Measurements from ENCODE around the gene IRGC. TPM values are rescaled to one million over a fixed set of nuclear protein-coding genes. Genes with fewer than 3 reads are reported as not detected.

The IRGC gene
- total RNA-seq, 3 donors from 2014 or later, result not detected

- Histone ChIP-seq H3K4me1 (ENCODE audit: low read depth) (no peaks in the 10 kb centered on the region), H3K36me3 (ENCODE audit: low read depth) (no peaks in the 10 kb centered on the region), H3K9me3 (peaks cover 12% of the 10 kb centered on the region), H3K4me3 (no peak overlapping the region)
- ATAC-seq, result peak; percentile 19
- intact Hi-C loops (cut with DNase I, micrococcal nuclease), result no loop called here
- TF ChIP-seq CTCF (IDR thresholded peaks at IDR 0.05), result no peak
- DNase-seq, result no peak
Observed at GRCh38 chr19:43687660-43687997, 28.2 kb upstream of the IRGC start.

- Histone ChIP-seq H3K4me3 (no peak overlapping the region), H3K9me3 (peaks cover 12% of the 10 kb centered on the region), H3K4me1 (ENCODE audit: low read depth) (no peaks in the 10 kb centered on the region), H3K36me3 (ENCODE audit: low read depth) (no peaks in the 10 kb centered on the region)
- no peak for TF ChIP-seq CTCF (IDR thresholded peaks at IDR 0.05)
- intact Hi-C loops (cut with DNase I, micrococcal nuclease), result no loop called here
- DNase-seq (no peak), ATAC-seq (no peak)
Observed at GRCh38 chr19:43688059-43688701, 27.7 kb upstream of the IRGC start.

DNA sequence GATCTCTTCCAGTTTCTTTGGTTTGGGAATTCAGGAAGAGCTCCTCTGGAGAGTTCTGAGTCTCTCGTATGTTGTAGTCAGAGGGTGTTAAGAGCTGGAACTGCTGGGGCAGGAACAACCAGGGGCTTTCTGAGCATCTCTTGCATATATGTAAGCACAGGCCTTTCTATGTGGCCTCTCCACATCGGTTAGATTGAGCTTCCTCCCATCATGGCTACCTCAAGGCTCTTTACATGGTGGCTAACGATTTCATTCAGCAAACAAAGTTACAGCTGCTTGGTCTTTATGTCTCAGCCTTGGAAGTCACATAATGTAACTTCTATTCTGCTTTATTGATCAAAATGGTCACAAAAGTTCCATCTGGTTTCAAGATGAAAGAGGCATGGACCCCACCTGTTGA lies 25.4 kb upstream of the IRGC start:
- intact Hi-C loops (cut with DNase I, micrococcal nuclease), result no loop called here
- DNase-seq (no peak), ATAC-seq (no peak)
- Histone ChIP-seq H3K4me3 (no peak overlapping the region), H3K36me3 (ENCODE audit: low read depth) (no peaks in the 10 kb centered on the region), H3K4me1 (ENCODE audit: low read depth) (no peaks in the 10 kb centered on the region), H3K9me3 (peaks cover 12% of the 10 kb centered on the region)
- no peak for TF ChIP-seq CTCF (IDR thresholded peaks at IDR 0.05)

DNA sequence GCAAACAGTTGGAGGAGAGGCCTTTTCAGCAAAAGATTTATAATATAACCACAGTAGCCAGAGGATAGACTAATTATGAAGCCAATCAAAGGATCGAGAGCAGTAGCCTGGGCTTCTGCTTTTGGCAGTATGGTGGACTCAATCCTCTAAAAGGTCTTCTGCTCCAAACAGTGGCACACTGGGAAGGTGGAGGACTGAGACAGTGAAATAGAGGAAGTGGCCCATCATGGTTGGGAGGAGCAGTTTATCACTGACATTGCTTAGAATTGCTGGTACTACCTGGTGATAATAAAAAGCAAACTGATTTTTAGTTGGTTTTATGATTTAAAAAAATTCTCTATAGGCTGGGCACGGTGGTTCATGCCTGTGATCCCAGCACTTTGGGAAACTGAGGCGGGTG lies 25.0 kb upstream of the IRGC start:
- Histone ChIP-seq H3K4me3 (no peak overlapping the region), H3K4me1 (ENCODE audit: low read depth) (no peaks in the 10 kb centered on the region), H3K36me3 (ENCODE audit: low read depth) (no peaks in the 10 kb centered on the region), H3K9me3 (peaks cover 12% of the 10 kb centered on the region)
- ATAC-seq, result no peak
- TF ChIP-seq CTCF (IDR thresholded peaks at IDR 0.05), result no peak
- DNase-seq, result no peak
- intact Hi-C loops (cut with DNase I, micrococcal nuclease), result no loop called here

DNA sequence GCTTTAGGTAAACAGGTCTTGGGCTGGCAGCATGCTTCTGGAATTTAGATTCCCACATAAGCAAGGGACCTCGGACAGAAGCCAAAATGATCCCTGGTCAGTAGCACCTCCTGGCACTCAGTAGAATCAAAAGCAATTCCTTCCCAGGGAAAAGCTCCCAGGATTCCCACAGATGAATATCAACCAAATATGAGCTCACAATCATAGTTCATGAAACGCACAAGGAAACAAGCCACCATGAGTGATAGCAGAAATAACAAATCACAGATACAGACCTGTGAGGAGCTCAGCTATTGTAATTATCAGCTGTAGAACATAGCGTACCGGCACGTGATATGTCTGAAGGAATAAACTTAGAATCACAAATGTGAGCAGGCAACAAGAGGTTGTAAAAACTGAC lies 24.1 kb upstream of the IRGC start:
- intact Hi-C loops (cut with DNase I, micrococcal nuclease), result no loop called here
- H3K9me3 ChIP-seq, result peaks cover 12% of the 10 kb centered on the region
- H3K4me1 ChIP-seq (ENCODE audit: low read depth), result no peaks in the 10 kb centered on the region
- ATAC-seq, result no peak
- H3K36me3 ChIP-seq (ENCODE audit: low read depth), result no peaks in the 10 kb centered on the region
- no peak for TF ChIP-seq CTCF (IDR thresholded peaks at IDR 0.05)
- H3K4me3 ChIP-seq, result no peak overlapping the region
- no peak for DNase-seq

GRCh38 chr19:43692385-43692784 lies 23.5 kb upstream of the IRGC start:
- no peak for ATAC-seq
- intact Hi-C loops (cut with DNase I, micrococcal nuclease), result no loop called here
- no peak overlapping the region for H3K4me3 ChIP-seq

More at GRCh38 chr19:43692385-43692784, 23.5 kb upstream of the IRGC start:
- no peak for TF ChIP-seq CTCF (IDR thresholded peaks at IDR 0.05)
- Histone ChIP-seq H3K36me3 (ENCODE audit: low read depth) (no peaks in the 10 kb centered on the region), H3K9me3 (peaks cover 12% of the 10 kb centered on the region), H3K4me1 (ENCODE audit: low read depth) (no peaks in the 10 kb centered on the region)
- DNase-seq, result no peak

All from mucosa of descending colon (tissue), 3 donors.